ENCODE measurements around the gene KLF5. TPM values are rescaled to one million over a fixed set of nuclear protein-coding genes. Genes with fewer than 3 reads are reported as not detected.

Gene KLF5
- total RNA-seq, 1 experiment from 2014 or later = 2.2 TPM

- Histone ChIP-seq H4K91ac (ENCODE audit: insufficient read length, low read depth, low read length) (no peak overlapping the region), H2BK20ac (ENCODE audit: low read depth, low read length, poor library complexity, severe bottlenecking) (no peak overlapping the region), H3K4me2 (ENCODE audit: insufficient read depth, insufficient read length, low read length) (no peak overlapping the region), H3K79me2 (ENCODE audit: insufficient read depth, low read length) (no peaks in the 10 kb centered on the region), H3K27ac (ENCODE audit: insufficient read length, low read depth, low read length) (no peak overlapping the region), H3K23ac (ENCODE audit: insufficient read length, low read depth, low read length) (no peak overlapping the region), H3K9ac (ENCODE audit: extremely low read depth, insufficient read length, low read length) (no peak overlapping the region), H3K18ac (ENCODE audit: insufficient read length, low read depth, low read length) (no peak overlapping the region), H2BK120ac (ENCODE audit: low read depth, low read length, poor library complexity, severe bottlenecking) (no peak overlapping the region), H2AFZ (ENCODE audit: low read length) (peak overlapping the region; percentile 23), H4K5ac (ENCODE audit: insufficient read length, low read depth, low read length) (no peak overlapping the region), H4K8ac (replicated peaks; ENCODE audit: insufficient read length, low read depth, low read length) (no peak overlapping the region), H3K4ac (ENCODE audit: low read depth, low read length) (no peak overlapping the region), H2BK12ac (ENCODE audit: insufficient read length, low read depth, low read length) (no peak overlapping the region), H3K4me1 (ENCODE audit: insufficient read depth, low read length) (no peaks in the 10 kb centered on the region), H3K14ac (ENCODE audit: insufficient read depth, low read length) (no peak overlapping the region), H4K20me1 (ENCODE audit: control insufficient read depth, insufficient read depth, insufficient read length) (no peaks in the 10 kb centered on the region), H2BK5ac (ENCODE audit: insufficient read length, low read length) (no peak overlapping the region), H3K27me3 (ENCODE audit: insufficient read depth, low read length) (no peaks in the 10 kb centered on the region), H2AK5ac (ENCODE audit: insufficient read length, low read length) (no peak overlapping the region), H3K23me2 (ENCODE audit: insufficient read length, low read depth, low read length, poor library complexity, severe bottlenecking) (no peaks in the 10 kb centered on the region), H3K79me1 (ENCODE audit: insufficient read depth, low read depth, low read length, poor library complexity, severe bottlenecking) (no peaks in the 10 kb centered on the region), H3T11ph (ENCODE audit: low read length) (no peak overlapping the region), H3K9me3 (ENCODE audit: control insufficient read depth, low read depth, low read length) (no peaks in the 10 kb centered on the region), H3K56ac (ENCODE audit: insufficient read length, low read depth, low read length) (no peak overlapping the region), H2BK15ac (ENCODE audit: low read depth, low read length) (no peak overlapping the region)
- peaks cover 4 to 7% of the 10 kb centered on the region in 2 experiments; a peak in 2 of 4 replicates for H3K4me1 Mint-ChIP-seq
- 100% methylated on average over 1 of the region's 5 CpGs for WGBS (ENCODE audit: extremely low coverage, insufficient read length, low lambda C conversion rate)
- H3K27me3 Mint-ChIP-seq (ENCODE audit: low read depth) = no peaks in the 10 kb centered on the region
- DNase-seq = no peak
- TF ChIP-seq CTCF (conservative IDR thresholded peaks at IDR 0.05) = no peak
- H3K9me3 Mint-ChIP-seq = peaks cover 0 to 4% of the 10 kb centered on the region in 2 experiments; a peak in 1 of 5 replicates
- no peak overlapping the region for H3K4me3 Mint-ChIP-seq
- no peaks in the 10 kb centered on the region; a peak in 2 of 7 replicates for H3K36me3 Mint-ChIP-seq (ENCODE audit: insufficient read depth in 1 of 3, low read depth in 3 of 3)
- 0 out of 7 replicates have a peak overlapping the region, but pooled peaks of 1 of the 3 experiments have one; percentile 18 for H3K27ac Mint-ChIP-seq
These were observed 52.0 kb downstream of the KLF5 start for GRCh38 chr13:73110814-73111213.

Measured in H9 (cell line).